GM12878 (cell line): ENCODE data around the gene CAB39L. TPM values are rescaled to one million over a fixed set of nuclear protein-coding genes. Genes with fewer than 3 reads are reported as not detected.

Source experiments
- BHLHE40 ChIP-seq, 2 experiments: fragments of 450-650 bp in 1 of 2; IDR thresholded peaks; 2 replicates each; pipeline ENCODE4 v1.6.1; 2011 to 2017; ENCODE audit warnings: low read depth in 2 of 2, borderline replicate concordance in 1 of 2, improper control_type of control experiment in 1 of 2, low read length in 1 of 2, mild to moderate bottlenecking in 1 of 2
- BMI1 ChIP-seq: fragments of 450-650 bp; IDR thresholded peaks from 2 replicates; pipeline ENCODE4 v1.6.1; 2016; ENCODE audit warnings: mild to moderate bottlenecking, moderate library complexity, borderline replicate concordance
- CREB1 ChIP-seq: IDR thresholded peaks from 2 replicates; pipeline ENCODE4 v1.6.1; 2012; ENCODE audit warnings: low read depth, mild to moderate bottlenecking, inconsistent platforms
- EGR1 ChIP-seq, 2 experiments: IDR thresholded peaks; 1 replicate in 1 of 2; 2 replicates in 1 of 2; pipeline ENCODE4 v1.6.1; 2011 to 2012; ENCODE audit warnings: low read depth in 2 of 2, low read length in 2 of 2, borderline replicate concordance in 1 of 2, mild to moderate bottlenecking in 1 of 2, moderate library complexity in 1 of 2
- EP300 ChIP-seq, 2 experiments: fragments of 150-350 bp in 1 of 2; IDR thresholded peaks; 2 replicates each; pipeline ENCODE4 v1.6.1; 2011 to 2012; ENCODE audit warnings: low read depth in 2 of 2, low read length in 2 of 2, borderline replicate concordance in 1 of 2, improper control_type of control experiment in 1 of 2, inconsistent platforms in 1 of 2; ENCODE audit not compliant: control insufficient read depth in 1 of 2
- FOXM1 ChIP-seq: IDR thresholded peaks from 2 replicates; pipeline ENCODE4 v1.6.1; 2012; ENCODE audit warnings: low read depth, mild to moderate bottlenecking, inconsistent platforms, low read length, moderate library complexity
- MYB ChIP-seq: fragments of 150-350 bp; IDR thresholded peaks from 2 replicates; pipeline ENCODE4 v1.6.1; 2014; ENCODE audit warnings: mild to moderate bottlenecking, low read depth, low read length, borderline replicate concordance
- NR2F1 ChIP-seq: fragments of 450-650 bp; conservative IDR thresholded peaks from 2 replicates; pipeline ENCODE4 v1.6.1; 2017; ENCODE audit warnings: mild to moderate bottlenecking
- POLR2AphosphoS2 ChIP-seq: IDR thresholded peaks from 2 replicates; pipeline ENCODE4 v1.6.1; 2011; ENCODE audit warnings: low read depth, mild to moderate bottlenecking, low read length, improper control_type of control experiment, moderate library complexity
- SKIL ChIP-seq: fragments of 450-650 bp; IDR thresholded peaks from 2 replicates; pipeline ENCODE4 v1.6.1; 2017; ENCODE audit warnings: mild to moderate bottlenecking, low read depth, inconsistent platforms; ENCODE audit not compliant: poor library complexity, severe bottlenecking
- TAF1 ChIP-seq: IDR thresholded peaks from 2 replicates; pipeline ENCODE4 v1.6.1; 2011; ENCODE audit warnings: mild to moderate bottlenecking, low read depth, low read length, borderline replicate concordance
- TCF12 ChIP-seq: IDR thresholded peaks from 2 replicates; pipeline ENCODE4 v1.6.1; 2011; ENCODE audit warnings: low read depth, mild to moderate bottlenecking, low read length
- ZNF592 ChIP-seq: fragments of 450-650 bp; IDR thresholded peaks from 2 replicates; pipeline ENCODE4 v1.6.1; 2017; ENCODE audit warnings: mild to moderate bottlenecking, moderate library complexity
- ZNF622 ChIP-seq: fragments of 450-650 bp; IDR thresholded peaks from 2 replicates; pipeline ENCODE4 v1.6.1; 2017; ENCODE audit warnings: mild to moderate bottlenecking, inconsistent platforms
- polyA plus RNA-seq, 11 experiments: library from polyadenylated mRNA; depleted of rRNA in 4 of 11; unstranded in 6 of 11; stranded (reverse) in 5 of 11; fragments of >200 nt; fragmentation: Nextera tagmentation in 4 of 11; fragmentation: Illumina TruSeq in 1 of 11; extraction: Ambion mirVana in 4 of 11; extraction: Trizol in 1 of 11; gene quantifications; 1 replicate in 1 of 11; 2 replicates in 10 of 11; pipeline versions ENCODE4 v1.2.1 to v1.2.3, GENCODE V29; 2011 to 2016; ENCODE audit warnings: inconsistent platforms in 2 of 11, missing spikeins in 2 of 11, low read depth in 1 of 11
- total RNA-seq, 4 experiments: library from RNA; depleted of rRNA in 3 of 4; stranded (reverse); fragments of >200 nt in 3 of 4; fragmentation: Illumina TruSeq in 1 of 4; extraction: Trizol in 1 of 4; gene quantifications; 2 replicates each; pipeline versions ENCODE4 v1.2.1 to v1.2.3, GENCODE V29; 2013 to 2021

Gene CAB39L
- total and polyA plus RNA-seq, 10 of the 15 experiments (the other 5 are each of a cell fraction or from before 2014, with no cell fraction given) = 0.88 to 3.0 (median 1.7) TPM

GRCh38 chr13:49444524-49445395 is 896 bp upstream of the CAB39L start (continued):
- TF ChIP-seq SKIL = peak; percentile 71
- TF ChIP-seq BMI1 = 0 out of 2 replicates have a peak, but pooled peaks have one; percentile 22
- TF ChIP-seq CREB1 = no peak
- no peak for TF ChIP-seq FOXM1
- 0 out of 2 replicates have a peak, but pooled peaks have one; percentile 38 for TF ChIP-seq ZNF592
- no peak for TF ChIP-seq ZNF622
- no peak; the same call in 1 of the 2 replicates for TF ChIP-seq POLR2AphosphoS2
- no peak for TF ChIP-seq TCF12
- no peak for TF ChIP-seq EGR1 (IDR thresholded peaks at IDR 0.05; ENCODE audit: borderline replicate concordance in 1 of 2, low read depth in 2 of 2, low read length in 2 of 2)
- peak in 1 of 2 experiments; percentile 81; a peak in 3 of 4 replicates for TF ChIP-seq EP300 (IDR thresholded peaks at IDR 0.05; ENCODE audit: borderline replicate concordance in 1 of 2, control insufficient read depth in 1 of 2, low read depth in 2 of 2, low read length in 2 of 2)
- no peak; the same call in none of the 2 replicates for TF ChIP-seq MYB
- no peak for TF ChIP-seq TAF1
- peak; percentile 98 for TF ChIP-seq BHLHE40 (IDR thresholded peaks at IDR 0.05; ENCODE audit: borderline replicate concordance in 1 of 2, low read depth in 2 of 2, low read length in 1 of 2)
- TF ChIP-seq NR2F1 = 0 out of 2 replicates have a peak, but pooled peaks have one; percentile 10
